GM18508 (cell line): ENCODE data around the gene IGF2BP3.
"Not testable (repeated sequence)": the region's sequence is repeated elsewhere in the genome, so short reads cannot be mapped to it uniquely, and the experiment has no call there.

Experiments used
- ATAC-seq: cut with Tn5 transposase; IDR thresholded peaks from one replicate; pipeline ENCODE4 v1.9.1; 2021; ENCODE audit warnings: moderate number of reproducible peaks; ENCODE audit not compliant: insufficient read depth, unreplicated experiment

Gene IGF2BP3

DNA sequence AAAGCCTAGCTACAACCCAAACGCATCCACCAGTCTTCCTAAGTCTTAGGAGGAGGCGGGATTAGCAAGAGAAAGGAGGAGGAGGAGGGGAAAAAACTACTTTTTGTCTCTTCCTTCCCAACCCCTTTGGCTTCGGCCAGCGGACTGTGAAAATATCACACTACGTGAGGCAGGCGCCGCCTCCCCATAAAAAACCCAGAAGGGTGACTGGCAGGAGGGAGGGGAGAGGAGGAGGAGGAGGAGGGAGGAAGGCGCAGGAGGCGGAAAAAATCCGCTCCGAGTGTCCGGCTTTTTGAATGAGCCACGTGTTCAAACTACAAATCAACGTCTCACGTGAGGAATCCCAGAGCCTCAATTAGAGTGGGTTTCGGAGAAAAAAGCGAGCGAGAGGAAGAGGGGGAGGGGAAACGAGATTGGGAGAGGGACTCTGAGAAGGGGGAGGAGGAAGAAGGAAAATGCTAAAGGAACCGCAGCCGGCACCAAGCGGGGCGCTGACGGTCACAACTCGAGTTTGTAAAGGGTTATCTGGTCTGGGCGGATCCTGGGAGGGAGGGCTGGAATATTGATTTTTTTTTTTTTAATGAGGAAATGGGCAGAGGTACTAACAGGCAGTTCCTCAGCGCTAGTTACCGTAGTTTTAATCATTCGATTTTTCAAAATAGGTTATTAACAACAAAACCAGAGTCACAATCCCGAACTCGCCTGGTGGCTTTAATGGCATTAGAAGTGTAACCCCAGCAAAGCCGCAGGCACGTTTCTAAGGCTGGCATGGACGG, at the start of gene IGF2BP3:
Gene IGF2BP3, minus strand, starts transcription at position 162 of the 776 bp plus-strand sequence. CDS start 381 bp downstream, outside the sequence.
- no peak for ATAC-seq

DNA sequence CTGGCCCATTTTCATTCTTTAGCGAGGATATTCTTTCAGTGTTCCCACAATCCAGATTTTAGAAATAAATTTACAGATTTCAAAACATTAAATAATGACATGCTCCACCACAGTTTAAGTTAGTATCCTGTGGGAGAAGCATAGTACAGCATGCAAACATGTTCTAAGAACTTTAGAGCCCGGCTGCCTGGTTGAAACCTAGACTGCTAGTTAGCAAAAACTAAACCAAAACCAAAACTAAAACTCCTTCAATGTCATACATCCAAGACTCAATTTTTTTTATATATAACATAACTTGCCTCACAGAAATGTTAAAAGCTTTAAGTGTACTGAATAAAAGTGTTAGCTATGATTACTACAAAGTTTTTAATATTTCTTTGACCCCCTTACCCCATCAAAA, 44.5 kb upstream of the IGF2BP3 start:
- no peak for ATAC-seq

DNA sequence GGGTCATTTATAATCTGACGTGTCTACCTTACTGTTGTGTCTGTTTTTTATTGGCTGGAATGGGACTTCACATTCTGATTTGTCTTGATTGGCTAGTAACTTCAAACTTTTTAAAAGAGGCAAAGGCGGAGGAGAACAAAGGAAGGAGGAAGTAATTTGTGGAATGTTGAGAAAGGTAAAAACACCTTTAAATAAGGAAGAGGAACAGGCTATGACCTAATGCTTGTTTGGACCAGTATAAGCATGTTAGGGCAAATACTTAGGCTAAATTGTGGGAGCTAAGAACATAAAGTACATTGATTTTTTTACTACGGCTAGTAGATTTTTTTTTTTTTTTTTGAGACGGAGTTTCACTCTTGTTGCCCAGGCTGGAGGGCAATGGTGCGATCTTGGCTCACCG, 43.5 kb upstream of the IGF2BP3 start:
- not testable (repeated sequence) for ATAC-seq

DNA sequence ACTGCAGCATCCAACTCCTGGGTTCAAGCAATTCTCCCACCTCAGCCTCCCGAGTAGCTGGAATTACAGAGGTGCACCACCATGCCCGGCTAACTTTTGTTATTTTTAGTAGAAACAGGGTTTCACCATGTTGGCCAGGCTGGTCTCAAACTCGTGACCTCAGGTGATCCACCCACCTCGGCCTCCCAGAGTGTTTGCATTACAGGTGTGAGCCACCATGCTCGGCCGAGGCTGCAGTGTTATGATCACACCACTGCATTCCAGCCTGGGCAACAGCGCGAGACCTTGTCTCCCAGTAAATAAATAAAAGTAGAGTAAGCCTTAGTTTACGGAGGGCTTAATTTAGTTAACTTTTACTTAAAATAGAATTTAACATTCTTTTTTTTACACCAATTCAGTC, 23.7 kb upstream of the IGF2BP3 start:
- no peak for ATAC-seq

DNA sequence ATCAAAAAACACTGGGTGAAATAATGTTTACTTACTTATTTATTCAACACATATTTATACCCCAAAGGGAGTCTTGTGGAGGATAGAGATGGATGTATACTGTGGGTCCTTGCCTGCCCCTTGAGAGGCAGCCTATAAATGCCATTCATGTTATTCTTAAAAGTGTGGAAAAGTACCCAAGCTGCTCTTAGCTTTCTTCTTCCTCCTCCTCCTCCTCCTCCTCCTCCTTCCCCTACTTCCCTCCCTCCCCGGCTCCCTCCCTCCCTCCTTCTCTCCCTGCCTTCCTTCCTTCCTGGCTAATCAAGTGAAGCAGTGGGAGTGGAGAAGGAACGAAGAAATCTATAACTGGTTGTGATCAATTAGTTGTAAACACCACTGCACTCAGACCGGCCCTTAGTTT, 21.2 kb upstream of the IGF2BP3 start:
- no peak for ATAC-seq

DNA sequence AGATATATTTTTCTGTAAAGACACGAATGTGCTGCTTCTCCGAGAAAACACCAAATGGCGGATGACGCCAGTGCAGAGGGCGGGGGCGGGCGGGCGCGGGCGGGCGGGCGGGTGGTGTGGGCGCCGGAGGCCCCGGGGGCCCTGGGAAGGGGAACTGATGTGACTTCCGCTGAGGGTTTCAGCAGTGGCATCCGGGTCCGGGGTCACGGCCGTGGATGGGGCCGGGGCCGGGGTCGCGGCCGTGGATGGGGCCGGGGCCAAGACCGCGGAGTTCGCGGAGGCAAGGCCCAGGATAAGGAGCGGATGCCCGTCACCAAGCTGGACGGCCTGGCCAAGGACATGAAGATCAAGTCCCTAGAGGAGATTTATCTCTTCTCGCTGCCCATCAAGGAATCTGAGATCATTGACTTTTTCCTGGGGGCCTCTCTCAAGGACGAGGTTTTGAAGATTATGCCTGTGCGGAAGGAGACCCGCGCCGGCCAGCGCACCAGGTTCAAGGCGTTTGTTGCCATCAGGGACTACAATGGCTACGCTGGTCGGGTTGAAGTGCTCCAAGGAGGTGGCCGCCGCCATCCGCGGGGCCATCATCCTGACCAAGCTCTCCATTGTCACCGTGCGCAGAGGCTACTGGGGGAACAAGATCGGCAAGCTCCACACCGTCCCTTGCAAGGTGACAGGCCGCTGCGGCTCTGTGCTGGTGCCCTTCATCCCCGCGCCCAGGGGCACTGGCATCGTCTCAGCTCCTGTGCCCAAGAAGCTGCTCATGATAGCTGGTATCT, 20.3 kb upstream of the IGF2BP3 start:
- ATAC-seq: no peak

DNA sequence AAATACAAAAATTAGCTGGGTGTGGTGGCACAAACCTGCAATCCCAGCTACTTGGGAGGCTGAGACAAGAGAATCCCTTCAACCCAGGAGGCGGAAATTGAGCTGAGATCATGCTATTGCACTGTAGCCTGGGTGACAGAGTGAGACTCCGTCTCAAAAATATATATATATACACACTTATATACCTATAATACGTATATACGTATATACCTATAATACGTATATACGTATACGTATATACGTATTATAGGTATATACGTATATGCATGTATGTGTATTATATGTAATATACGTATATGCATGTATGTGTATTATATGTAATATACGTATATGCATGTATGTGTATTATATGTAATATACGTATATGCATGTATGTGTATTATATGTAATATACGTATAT, 18.4 kb upstream of the IGF2BP3 start:
- not testable (repeated sequence) for ATAC-seq

DNA sequence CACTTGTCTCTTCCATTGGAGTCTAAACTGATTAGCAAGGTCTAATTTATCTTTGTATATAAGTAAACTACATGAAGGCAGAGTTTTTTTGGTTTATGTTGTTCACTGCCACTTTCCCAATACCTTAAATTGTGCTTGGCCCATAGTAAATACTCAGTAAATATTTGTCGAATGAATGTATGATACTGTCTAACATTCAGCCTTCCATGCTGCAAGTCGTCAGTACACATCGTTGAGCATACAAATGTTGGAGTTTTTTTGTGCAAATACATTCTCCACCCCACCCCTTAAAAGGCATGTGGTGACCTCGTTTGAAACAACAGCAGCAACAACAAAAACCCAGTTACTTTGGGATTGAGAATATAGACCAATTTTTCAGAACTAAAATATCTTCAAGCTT, 17.4 kb upstream of the IGF2BP3 start:
- no peak for ATAC-seq

DNA sequence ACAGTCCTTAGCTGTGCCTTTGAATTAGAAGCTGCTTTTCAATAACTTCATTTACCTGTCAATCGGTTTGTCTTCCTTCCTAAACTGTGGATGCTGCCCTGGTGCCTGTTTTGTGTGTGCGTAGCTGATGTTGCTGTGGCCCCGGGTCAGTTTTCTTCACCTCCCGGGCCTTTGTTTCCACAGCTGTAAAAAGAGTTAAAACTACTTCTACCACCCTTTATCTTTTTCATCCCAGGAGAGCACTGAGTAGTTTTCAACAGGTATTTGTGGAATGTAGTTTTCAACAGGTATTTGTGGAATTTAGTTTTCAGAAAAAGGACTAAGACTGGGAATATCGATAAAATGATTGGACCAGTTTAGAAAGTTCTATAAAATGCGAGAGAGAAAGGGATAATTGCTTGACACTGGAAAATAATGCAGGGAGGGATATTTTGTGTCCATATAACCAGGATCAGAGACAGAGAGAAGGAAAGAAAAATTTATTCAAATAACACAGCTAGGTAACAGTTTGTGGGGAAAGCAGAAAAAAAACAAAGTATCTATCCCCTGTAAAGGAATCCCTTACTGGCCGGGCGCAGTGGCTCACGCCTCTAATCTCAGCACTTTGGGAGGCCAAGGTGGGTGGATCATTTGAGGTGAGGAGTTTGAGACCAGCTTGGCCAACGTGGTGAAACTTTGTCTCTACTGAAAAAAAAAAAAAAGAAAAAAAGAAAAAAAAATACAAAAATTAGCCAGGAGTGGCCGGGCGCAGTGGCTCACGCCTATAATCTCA, 15.9 kb upstream of the IGF2BP3 start:
- no peak for ATAC-seq

DNA sequence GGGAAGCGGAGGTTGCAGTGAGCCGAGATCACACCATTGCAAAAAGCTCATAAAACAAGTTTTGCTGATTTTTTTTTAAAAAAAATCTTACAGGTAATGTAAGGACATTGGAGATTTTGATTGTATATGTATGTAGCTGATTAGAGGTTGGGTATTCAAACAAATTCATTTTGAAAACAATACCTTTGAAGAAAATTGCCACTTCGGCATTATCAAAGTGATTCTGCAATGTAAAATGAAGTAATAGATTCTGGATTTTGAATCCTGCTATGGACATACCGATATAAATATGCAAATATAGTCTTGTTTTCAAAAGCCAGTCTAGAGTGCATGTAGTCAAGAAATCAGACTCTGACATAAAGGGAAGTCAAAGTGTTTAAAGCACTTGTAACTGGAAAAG, 12.4 kb upstream of the IGF2BP3 start:
- ATAC-seq: no peak

DNA sequence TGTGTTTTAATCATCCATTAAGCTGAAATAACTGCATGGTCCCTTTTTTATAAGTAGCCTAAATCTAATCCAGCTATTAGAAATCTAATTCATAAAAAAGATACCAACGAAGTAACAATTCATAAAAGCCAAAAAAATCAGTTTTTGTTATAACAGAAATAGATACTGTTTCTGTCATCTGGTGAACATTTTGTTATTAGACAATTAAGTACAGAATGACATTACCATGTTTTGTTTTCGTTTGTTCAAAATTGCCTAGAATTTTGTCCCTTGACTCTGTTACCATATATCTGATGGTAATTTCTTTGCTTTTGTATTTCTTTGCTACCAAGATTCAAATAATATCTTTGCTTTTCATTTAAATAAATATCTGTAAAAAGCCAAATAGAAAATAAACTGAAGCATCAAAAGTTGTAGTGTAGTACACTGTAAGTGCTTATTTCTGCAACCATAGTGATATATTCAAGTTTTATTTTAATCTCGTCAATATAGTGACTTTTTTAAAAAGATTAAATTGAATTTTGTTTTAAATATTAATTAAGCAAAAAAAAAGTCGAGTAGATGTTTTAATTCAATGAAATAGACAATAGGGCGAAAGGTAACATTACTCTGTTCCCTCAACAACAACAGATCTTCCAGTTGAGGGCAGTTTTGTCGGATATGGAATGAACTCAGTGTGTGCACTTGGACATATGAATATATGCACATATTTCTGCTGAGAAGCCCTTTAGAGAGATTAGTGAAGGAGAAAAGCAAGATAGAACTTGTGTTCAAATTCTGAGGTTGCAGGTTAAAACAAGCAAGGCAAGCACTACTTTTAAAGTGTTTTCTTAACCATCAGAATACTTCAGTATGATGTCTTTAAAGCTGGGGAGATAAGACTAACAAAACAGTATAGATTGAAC, 7.9 kb upstream of the IGF2BP3 start:
- ATAC-seq: no peak

DNA sequence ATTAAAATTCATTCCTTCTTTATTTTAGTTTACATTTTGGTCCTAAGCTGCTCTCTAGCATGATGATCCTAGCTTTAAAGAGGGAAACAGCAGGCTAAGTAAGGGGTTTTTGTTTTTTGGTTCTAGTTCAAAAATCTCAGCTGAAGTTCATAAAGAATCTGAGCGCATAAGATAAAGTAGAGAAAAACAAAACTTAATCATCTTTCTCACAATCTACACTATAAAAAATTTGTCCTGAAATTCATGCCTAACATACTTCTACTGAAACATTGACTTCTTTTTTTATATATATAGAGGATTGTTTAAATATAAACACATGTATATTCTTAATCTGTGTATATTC, 6.8 kb upstream of the IGF2BP3 start:
- no peak for ATAC-seq

DNA sequence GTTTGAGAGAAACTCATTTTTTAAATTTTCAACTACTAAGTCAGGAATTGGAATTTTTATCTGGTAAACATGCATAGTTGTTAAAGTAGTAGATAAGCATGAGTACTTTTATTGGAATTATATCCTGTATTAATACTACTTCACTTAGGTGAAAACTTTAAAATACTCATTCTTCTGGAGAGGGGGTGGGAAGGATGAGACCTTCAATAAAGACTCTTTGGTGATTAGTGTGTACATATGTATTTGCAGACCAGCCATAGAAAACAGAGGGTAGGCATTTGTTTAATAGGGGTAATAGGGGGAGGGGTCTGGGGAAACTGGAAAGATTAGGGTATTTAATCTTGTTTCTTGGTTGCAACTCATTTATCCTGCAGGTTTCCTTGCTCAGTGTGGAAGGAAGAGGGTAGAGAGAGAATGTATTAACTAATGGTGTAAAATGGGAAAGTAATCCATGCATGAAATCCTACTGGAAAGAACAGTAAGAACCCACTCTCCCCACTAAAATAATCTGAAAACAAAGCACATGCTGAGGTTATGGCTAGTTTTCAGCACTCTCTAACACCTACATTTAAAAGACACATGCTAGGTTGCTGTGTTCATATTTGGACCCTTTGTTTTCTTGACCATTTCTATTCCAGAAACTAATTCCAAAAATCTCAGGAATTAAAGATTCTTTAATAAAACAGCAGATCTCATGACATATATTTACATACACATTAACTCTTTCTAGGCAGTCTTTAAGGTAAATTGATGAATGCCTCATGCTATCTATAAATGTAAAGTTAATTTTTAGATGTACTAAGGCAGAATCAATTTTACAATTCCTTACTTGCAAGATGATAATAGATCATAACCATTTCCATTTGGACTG, 6.2 kb upstream of the IGF2BP3 start:
- no peak for ATAC-seq

DNA sequence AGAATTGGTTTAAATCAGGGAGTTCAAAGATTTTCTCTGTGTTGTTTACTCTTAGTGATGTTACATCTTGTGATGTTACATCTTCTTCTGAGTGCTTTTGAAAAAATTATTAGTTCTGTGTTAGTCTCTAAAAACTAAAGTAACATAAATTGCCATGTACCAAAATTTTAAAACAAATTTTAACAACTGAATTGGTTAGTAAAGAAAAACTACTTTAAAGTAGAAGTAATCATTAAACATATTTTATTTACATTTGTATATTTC, 5.2 kb upstream of the IGF2BP3 start:
- no peak for ATAC-seq

DNA sequence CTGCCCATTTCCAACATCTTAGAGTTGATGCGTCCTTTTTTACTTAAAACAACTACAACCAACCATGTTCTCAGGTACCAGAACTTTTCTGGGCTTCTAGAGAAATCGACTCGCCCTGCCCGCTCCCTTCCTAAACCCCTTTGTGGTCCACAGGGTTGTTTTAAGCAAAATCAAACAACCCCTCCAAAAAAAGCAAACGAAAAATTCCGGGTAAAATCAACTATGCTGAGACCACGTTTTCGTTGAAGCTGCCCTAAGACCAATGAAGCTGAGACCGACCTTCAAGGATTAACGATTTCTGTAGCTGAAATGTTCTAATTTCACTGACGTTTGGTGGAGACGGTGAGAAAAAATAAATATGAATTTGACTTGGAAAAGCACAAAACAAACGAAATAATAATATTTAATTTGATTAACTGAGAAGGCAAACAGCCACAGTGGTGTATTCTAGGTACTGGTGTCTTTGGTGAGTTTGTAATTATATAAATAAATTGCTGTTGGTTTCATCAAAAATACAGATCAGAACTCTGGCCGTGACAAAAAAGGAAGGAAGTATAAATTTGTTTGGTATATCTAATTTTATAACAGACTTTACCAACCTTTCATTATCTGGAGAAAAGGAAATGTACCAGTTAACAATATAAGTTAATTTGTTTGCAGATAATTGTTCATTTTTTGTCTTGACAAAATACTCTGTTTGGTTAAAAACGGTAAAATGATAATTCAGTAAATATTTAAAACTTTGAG, 4.7 kb upstream of the IGF2BP3 start:
- ATAC-seq: no peak

DNA sequence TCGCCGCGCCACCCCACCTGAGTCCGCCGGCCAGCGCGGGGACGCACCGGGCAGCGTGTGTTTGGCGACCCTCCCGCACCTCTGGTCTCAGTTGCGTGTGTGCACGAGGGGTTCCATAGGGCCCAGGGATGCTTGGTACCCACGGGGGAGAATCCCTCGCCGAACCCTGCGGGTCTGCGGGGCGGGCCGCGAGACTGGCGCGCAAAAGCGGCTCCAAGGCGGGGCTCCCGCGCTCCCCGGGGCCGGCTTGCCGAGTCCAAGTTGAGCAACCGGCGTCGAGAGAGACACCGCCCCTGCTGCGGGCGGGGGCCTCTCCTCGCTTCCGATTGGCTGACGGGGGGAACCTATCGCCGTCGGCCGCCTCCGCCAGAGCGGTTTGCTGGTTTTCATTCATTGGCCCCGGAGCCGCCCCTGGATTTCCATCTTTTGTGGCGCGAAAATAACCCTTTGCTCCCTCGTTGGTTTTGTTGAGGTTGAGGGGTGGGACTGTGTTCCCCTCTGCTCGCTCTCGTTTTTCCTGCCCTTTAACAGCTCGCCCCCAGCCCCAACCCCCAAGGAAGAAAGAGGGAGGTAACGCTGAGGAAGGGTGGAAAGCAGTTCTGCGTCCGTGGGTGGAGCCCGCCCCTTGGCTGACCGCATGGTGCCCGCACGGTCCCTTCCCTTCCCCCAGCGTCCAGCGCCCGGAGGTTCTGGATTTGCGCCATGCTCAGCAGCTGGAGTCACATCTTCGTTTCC, 4.0 kb upstream of the IGF2BP3 start:
- ATAC-seq: no peak

DNA sequence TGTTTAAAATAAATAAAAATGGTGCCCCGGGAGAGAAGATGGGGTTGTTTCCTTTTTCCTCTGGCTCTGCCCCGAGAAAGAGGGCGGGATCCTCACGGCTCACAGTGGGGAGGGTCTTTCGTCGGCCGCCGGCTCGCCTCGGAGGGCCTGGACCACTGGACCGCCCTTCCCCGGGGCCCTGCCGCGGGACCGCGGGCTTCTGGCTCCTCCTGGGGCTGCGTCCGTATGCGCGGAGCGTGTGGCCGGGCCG, 3.5 kb upstream of the IGF2BP3 start:
- ATAC-seq: no peak
